Transverse colon (tissue), 4 donors: ENCODE data around the gene ZNF423. TPM values are rescaled to one million over a fixed set of nuclear protein-coding genes. Genes with fewer than 3 reads are reported as not detected.

ENCODE experiments used
- DNase-seq: peaks from one replicate; pipeline ENCODE4 v3.0.0-alpha.2; 2019
- H3K27ac ChIP-seq, 4 donors: fragments of 200-600 bp; sonication (generic); 2 replicates each; pipeline ENCODE4 v1.5.1; 2016 to 2018; ENCODE audit warnings: inconsistent platforms in 4 of 4
- H3K27me3 ChIP-seq: fragments of 200-600 bp; sonication (generic); 2 replicates; pipeline ENCODE4 v1.5.1; 2017; ENCODE audit warnings: inconsistent platforms
- H3K36me3 ChIP-seq, 4 donors: fragments of 200-600 bp; sonication (generic); 2 replicates each; pipeline ENCODE4 v1.5.1; 2017 to 2019; ENCODE audit warnings: inconsistent platforms in 4 of 4
- H3K4me1 ChIP-seq, 4 donors: fragments of 200-600 bp; sonication (generic); 2 replicates each; pipeline ENCODE4 v1.5.1; 2017 to 2020; ENCODE audit warnings: inconsistent platforms in 4 of 4
- H3K4me3 ChIP-seq, 4 donors: fragments of 200-600 bp; sonication (generic); 1 replicate in 1 of 4; 2 replicates in 3 of 4; pipeline versions ENCODE4 v1.5.1 to v1.6.1; 2017 to 2019; ENCODE audit warnings: inconsistent platforms in 4 of 4
- H3K9me3 ChIP-seq, 2 donors: fragments of 200-600 bp; sonication (generic); 2 replicates each; pipeline ENCODE4 v1.5.1; 2017 to 2019; ENCODE audit warnings: inconsistent platforms in 2 of 2
- EP300 ChIP-seq: sonication (generic); formaldehyde crosslinking; IDR thresholded peaks from one replicate; pipeline ENCODE4 v1.6.1; 2017; ENCODE audit warnings: antibody characterized with exemption, low read depth
- POLR2A ChIP-seq: fragments of 450-650 bp; IDR thresholded peaks from one replicate; pipeline ENCODE4 v1.6.1; 2016; ENCODE audit warnings: antibody characterized with exemption, mild to moderate bottlenecking, moderate library complexity
- POLR2AphosphoS5 ChIP-seq, 3 donors: sonication (generic); formaldehyde crosslinking; IDR thresholded peaks; one replicate each; pipeline ENCODE4 v1.6.1; 2016; ENCODE audit warnings: antibody characterized with exemption in 3 of 3
- WGBS, 2 donors: methylation state at CpG; one replicate each; pipeline ENCODE4 v1.1.5; 2018; ENCODE audit warnings: low coverage in 1 of 2; 5-methylcytosine and 5-hydroxymethylcytosine counted together
- in situ Hi-C, 4 donors: fragments of 200-750 bp; cut with MboI; loops; one replicate each; pipeline versions ENCODE4 v1.15.0 to v1.15.1; 2017; ENCODE audit warnings: low sequenced_read_pairs in 3 of 4, low pct_ligation_motif_present in 1 of 4, low pct_unique_long_range_greater_than_20kb in 1 of 4
- intact Hi-C: fragments of 100-400 bp; cut with DNase I; formaldehyde crosslinking; loops from one replicate; pipeline ENCODE4 v1.15.1; 2023; ENCODE audit warnings: low total_unique reads
- total RNA-seq, 4 donors: library from RNA; depleted of rRNA; stranded (reverse); fragments of >200 nt; gene quantifications; one replicate each; pipeline ENCODE4 v1.1.0, GENCODE V29; 2016
- TF ChIP-seq, protein P1 (sequence below), 5 experiments: fragments of 200-600 bp in 3 of 5; fragments of 450-650 bp in 2 of 5; sonication (generic) in 3 of 5; IDR thresholded peaks; 1 replicate in 2 of 5; 2 replicates in 3 of 5; pipeline ENCODE4 v1.5.1; 2016 to 2017; ENCODE audit warnings: antibody characterized with exemption in 5 of 5, inconsistent platforms in 3 of 5, mild to moderate bottlenecking in 2 of 5, moderate library complexity in 1 of 5

Gene ZNF423
- total RNA-seq, 4 donors from 2014 or later, result 4.9 to 13.1 (median 7.2) TPM

DNA sequence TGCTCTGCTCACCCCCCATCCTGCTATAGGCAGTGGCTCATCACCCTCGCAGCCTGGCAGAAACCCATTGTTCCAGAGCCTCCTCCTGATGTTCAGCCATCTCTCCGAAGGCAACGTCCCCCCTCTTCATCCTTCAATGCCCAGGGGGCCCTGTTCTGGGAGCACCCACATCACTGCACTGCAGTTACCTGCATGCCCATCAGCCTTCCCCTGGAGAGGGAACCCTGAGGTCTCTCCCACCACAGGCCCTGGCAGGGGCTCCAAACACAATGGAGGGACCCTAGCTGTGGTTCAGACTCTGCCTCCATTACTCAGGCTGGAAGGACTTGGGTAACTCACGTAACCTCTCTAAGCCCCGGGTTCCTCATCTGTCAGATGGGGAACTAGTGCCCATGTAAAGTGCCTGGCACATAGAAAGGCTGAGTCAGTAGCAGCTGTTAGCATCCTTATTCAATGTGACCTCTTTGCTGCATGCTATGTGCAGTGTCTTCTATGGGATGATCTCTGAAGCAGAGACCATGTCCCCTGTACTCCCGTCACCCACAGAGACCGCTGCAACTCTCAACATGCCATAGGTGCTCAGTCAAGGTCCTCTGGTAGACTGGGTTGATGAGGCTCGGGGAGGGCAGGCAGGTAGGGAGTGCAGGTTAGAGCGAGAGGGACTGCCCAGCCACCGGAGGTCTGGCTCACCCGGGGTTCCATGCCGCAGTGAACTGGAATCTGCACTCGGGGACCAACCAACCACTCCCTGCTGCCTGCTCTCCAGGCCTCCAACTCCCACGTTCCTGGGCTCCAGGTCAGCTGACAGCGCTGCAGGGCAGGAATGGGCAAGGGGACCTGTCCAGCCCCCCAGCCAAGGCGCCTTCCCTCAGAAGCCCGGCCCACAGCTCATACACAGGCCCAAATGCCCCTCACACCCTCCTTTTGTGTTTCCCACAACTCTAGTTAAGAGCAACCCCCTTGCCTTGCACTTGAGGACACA lies 233.2 kb downstream of the ZNF423 start:
- TF ChIP-seq POLR2A (no peak), EP300 (no peak), POLR2AphosphoS5 (IDR thresholded peaks at IDR 0.05) (no peak)
- TF ChIP-seq, protein P1, sequence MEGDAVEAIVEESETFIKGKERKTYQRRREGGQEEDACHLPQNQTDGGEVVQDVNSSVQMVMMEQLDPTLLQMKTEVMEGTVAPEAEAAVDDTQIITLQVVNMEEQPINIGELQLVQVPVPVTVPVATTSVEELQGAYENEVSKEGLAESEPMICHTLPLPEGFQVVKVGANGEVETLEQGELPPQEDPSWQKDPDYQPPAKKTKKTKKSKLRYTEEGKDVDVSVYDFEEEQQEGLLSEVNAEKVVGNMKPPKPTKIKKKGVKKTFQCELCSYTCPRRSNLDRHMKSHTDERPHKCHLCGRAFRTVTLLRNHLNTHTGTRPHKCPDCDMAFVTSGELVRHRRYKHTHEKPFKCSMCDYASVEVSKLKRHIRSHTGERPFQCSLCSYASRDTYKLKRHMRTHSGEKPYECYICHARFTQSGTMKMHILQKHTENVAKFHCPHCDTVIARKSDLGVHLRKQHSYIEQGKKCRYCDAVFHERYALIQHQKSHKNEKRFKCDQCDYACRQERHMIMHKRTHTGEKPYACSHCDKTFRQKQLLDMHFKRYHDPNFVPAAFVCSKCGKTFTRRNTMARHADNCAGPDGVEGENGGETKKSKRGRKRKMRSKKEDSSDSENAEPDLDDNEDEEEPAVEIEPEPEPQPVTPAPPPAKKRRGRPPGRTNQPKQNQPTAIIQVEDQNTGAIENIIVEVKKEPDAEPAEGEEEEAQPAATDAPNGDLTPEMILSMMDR (IDR thresholded peaks at IDR 0.05), result no peak
- H3K4me1 ChIP-seq, result peaks cover 0 to 11% (median 1%) of the 10 kb centered on the region in 4 donors
- intact Hi-C loops (no loop called here), in situ Hi-C loops (loop anchor here in 1 of 4 donors (25.0 kb wide), 1 partner anchor 240 kb away; the partner anchor contains the start of gene ZNF423)
- H3K27me3 ChIP-seq, result no peaks in the 10 kb centered on the region
- no peaks in the 10 kb centered on the region for H3K9me3 ChIP-seq
- DNase-seq, result no peak
- WGBS, 2 donors, result 75 to 92% methylated on average over 2 to 17 of the region's 17 CpGs
- H3K4me3 ChIP-seq, result no peak overlapping the region
- no peaks in the 10 kb centered on the region for H3K36me3 ChIP-seq
- no peak overlapping the region for H3K27ac ChIP-seq

DNA sequence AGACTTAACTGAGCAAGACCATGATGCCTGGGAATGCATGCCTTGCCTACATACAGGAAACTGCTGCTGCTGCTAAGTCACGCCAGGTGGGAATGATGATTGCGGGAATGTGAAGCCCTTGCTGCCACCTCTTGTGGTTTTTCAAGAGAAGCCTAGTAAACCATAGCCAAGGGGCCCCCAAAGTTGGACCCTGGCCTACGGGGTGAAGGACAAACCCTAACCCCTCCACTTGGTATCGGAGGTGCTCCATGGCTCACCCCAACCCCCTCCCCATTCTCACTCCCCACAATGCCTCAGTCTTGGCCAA lies 233.9 kb downstream of the ZNF423 start:
- Histone ChIP-seq H3K27me3 (no peaks in the 10 kb centered on the region), H3K27ac (no peak overlapping the region), H3K9me3 (no peaks in the 10 kb centered on the region), H3K36me3 (no peaks in the 10 kb centered on the region), H3K4me1 (peaks cover 0 to 11% (median 1%) of the 10 kb centered on the region in 4 donors), H3K4me3 (no peak overlapping the region)
- intact Hi-C loops, result no loop called here
- TF ChIP-seq POLR2A (no peak), POLR2AphosphoS5 (IDR thresholded peaks at IDR 0.05) (no peak), EP300 (no peak)
- TF ChIP-seq, protein P1 (IDR thresholded peaks at IDR 0.05), result no peak
- in situ Hi-C loops, result loop anchor here in 1 of 4 donors (25.0 kb wide), 1 partner anchor 240 kb away; the partner anchor contains the start of gene ZNF423
- WGBS, 2 donors, result 92% methylated on average over 4 of the region's 4 CpGs; no CpG with 5 or more reads in 1 of the 2 donors
- DNase-seq, result no peak

DNA sequence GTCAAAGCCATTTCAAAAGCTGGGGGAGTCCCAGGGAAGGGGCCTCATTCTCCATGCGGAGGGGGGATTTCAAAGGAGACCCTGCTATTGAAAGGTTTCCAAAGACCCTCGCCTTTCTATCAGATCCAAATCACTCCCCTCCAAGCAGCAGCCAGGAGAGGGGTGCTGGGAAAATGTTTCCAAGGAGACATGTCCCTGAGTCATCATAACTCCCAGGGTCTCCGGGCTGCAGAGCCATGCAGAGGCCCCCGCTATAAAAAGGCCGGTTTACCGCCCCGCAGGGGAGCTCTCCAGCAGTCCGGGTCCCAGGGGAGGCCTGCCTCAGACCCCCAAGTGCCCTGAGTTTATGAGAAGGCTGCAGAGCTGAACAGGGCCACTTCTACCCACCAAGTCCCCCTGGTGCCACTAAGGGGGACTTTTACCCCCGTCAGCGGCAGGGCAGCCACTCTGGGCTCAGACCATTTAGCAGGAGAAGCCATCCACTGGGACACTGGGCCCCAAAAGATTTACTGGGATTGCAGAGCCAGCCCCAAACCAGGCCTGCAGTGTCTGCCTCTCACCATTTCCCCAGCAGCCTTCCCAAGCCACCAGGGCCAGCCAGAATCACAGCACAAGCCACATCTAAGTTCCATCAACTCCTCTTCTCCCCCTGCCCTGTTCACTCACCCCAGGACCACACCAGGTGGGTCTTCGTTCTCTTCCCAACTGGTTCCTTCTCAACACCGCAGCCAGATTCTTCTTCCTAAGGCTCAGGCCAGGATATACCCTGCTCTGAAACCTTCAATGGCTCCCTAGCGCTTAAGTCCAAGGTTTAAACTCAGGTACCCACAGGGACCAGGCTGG lies 234.4 kb downstream of the ZNF423 start:
- in situ Hi-C loops (loop anchor here in 1 of 4 donors (25.0 kb wide), 1 partner anchor 241 kb away; the partner anchor contains the start of gene ZNF423), intact Hi-C loops (no loop called here)
- H3K4me3 ChIP-seq, result no peak overlapping the region
- no peaks in the 10 kb centered on the region for H3K9me3 ChIP-seq
- H3K27ac ChIP-seq, result peak overlapping the region in 3 of 4 donors; percentile 20 to 66 (median 40)
- DNase-seq, result no peak
- H3K4me1 ChIP-seq, result peaks cover 0 to 11% (median 1%) of the 10 kb centered on the region in 4 donors
- H3K27me3 ChIP-seq, result no peaks in the 10 kb centered on the region
- WGBS, 2 donors, result 63 to 73% methylated on average over 2 to 13 of the region's 13 CpGs
- TF ChIP-seq POLR2A, result no peak
- no peak for TF ChIP-seq POLR2AphosphoS5 (IDR thresholded peaks at IDR 0.05)
- TF ChIP-seq, protein P1 (IDR thresholded peaks at IDR 0.05), result no peak
- TF ChIP-seq EP300, result no peak
- H3K36me3 ChIP-seq, result no peaks in the 10 kb centered on the region

DNA sequence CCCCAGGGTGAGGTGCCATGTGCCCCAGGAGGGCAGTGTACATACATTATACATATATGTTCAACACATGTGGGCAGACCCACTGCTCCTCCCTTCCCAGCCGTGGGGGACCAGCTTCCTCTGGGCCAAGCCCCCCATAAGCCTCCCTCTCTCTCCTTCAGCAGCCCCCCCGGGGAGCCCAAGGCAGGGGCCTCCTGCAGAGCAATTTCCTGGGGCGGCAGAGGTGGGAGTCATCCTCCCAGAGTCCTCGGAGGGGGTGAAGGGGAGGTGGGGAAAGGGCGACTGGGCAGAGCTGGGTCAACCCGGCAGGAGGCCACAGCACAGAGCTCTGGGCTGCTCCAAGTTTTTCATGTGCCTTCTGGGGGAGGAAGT lies 235.1 kb downstream of the ZNF423 start:
- Histone ChIP-seq H3K9me3 (no peaks in the 10 kb centered on the region), H3K4me3 (no peak overlapping the region), H3K27ac (peak overlapping the region; percentile 20 to 70 (median 53)), H3K4me1 (peaks cover 0 to 11% (median 1%) of the 10 kb centered on the region in 4 donors), H3K36me3 (no peaks in the 10 kb centered on the region), H3K27me3 (no peaks in the 10 kb centered on the region)
- TF ChIP-seq POLR2A (no peak), EP300 (no peak), POLR2AphosphoS5 (IDR thresholded peaks at IDR 0.05) (no peak)
- TF ChIP-seq, protein P1 (IDR thresholded peaks at IDR 0.05), result no peak
- in situ Hi-C loops (loop anchor here in 1 of 4 donors (25.0 kb wide), 1 partner anchor 241 kb away; the partner anchor contains the start of gene ZNF423), intact Hi-C loops (no loop called here)
- no peak for DNase-seq
- WGBS, 2 donors, result 51% methylated on average over 5 of the region's 6 CpGs; no CpG with 5 or more reads in 1 of the 2 donors
